ENCODE results near the gene ERI3. TPM values are rescaled to one million over a fixed set of nuclear protein-coding genes. Genes with fewer than 3 reads are reported as not detected.

The ERI3 gene
- total and polyA plus RNA-seq, 2 of the 13 experiments (the other 11 are each of a cell fraction or from before 2014, with no cell fraction given), result 35.6 to 35.9 TPM

DNA sequence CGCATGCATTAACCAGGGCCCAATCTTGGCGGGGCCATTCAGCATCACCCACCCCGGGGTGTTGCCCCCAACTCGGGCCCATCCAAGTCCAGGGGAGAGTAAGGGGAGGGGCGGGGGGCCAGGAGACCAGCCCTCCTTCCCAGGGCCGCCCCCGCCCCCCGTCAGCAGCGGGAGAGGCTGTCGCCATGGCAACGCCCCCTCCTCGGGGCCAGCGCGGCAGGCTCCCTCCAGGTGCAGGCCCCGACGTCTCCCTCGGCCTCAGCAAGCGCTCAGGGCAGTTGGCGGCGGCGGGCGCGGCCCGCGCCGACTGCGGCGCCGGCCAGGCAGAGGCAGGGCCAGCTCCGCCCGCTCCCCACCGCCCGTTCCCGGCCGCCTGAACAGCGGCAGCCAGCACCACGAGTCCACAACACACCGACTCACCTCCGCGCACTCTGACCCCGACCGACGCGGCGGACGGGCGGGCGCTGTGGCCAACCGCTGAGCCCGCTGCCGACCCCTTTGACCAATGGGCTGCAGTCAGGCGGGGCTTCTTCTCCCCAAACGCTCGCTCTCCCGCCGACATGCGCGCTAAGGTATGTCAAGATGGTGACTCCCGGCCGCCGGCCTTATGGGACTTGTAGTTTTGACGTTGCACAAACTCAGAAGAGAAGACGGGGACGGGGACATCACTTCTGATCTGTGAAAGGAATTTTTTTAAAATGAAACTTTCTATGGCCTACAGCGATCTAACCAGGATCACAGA is at the start of gene ERI3 (continued):
- TF ChIP-seq ZNF281 (CRISPR knock-in tag; IDR thresholded peaks at IDR 0.05; ENCODE audit: borderline replicate concordance) (peak; percentile 6; the same call in 1 of the 2 replicates), HMGA1 (CRISPR knock-in tag; conservative IDR thresholded peaks at IDR 0.05) (no peak), RAD21 (CRISPR knock-in tag; IDR thresholded peaks at IDR 0.05) (peak; percentile 58), PATZ1 (CRISPR knock-in tag; IDR thresholded peaks at IDR 0.05) (peak; percentile 64), ZBTB20 (CRISPR knock-in tag; IDR thresholded peaks at IDR 0.05; ENCODE audit: borderline replicate concordance, low read depth) (no peak; the same call in 1 of the 2 replicates), NFIC (IDR thresholded peaks at IDR 0.05; ENCODE audit: low read length) (no peak), ZBTB1 (CRISPR knock-in tag; IDR thresholded peaks at IDR 0.05; ENCODE audit: borderline replicate concordance) (no peak), RXRA (CRISPR knock-in tag; IDR thresholded peaks at IDR 0.05) (0 out of 2 replicates have a peak, but pooled peaks have one; percentile 17), ARNT2 (CRISPR knock-in tag; IDR thresholded peaks at IDR 0.05; ENCODE audit: low read depth) (0 out of 2 replicates have a peak, but pooled peaks have one; percentile 70), ZFY (CRISPR knock-in tag; IDR thresholded peaks at IDR 0.05) (peak; percentile 99), HNRNPLL (IDR thresholded peaks at IDR 0.05; ENCODE audit: low read depth, low read length, poor library complexity, severe bottlenecking) (peak; percentile 59), TRIM24 (CRISPR knock-in tag; IDR thresholded peaks at IDR 0.05) (no peak), SRY (CRISPR knock-in tag; IDR thresholded peaks at IDR 0.05) (0 out of 2 replicates have a peak, but pooled peaks have one; percentile 24), FLYWCH1 (CRISPR knock-in tag; IDR thresholded peaks at IDR 0.05) (no peak), ZNF101 (CRISPR knock-in tag; IDR thresholded peaks at IDR 0.05; ENCODE audit: borderline replicate concordance, low read depth) (no peak), NR2C2 (CRISPR knock-in tag; IDR thresholded peaks at IDR 0.05; ENCODE audit: borderline replicate concordance) (peak; percentile 99), ZNF205 (CRISPR knock-in tag; IDR thresholded peaks at IDR 0.05) (no peak), ZNF782 (CRISPR knock-in tag; IDR thresholded peaks at IDR 0.05; ENCODE audit: borderline replicate concordance) (0 out of 2 replicates have a peak, but pooled peaks have one; percentile 25)
- TF ChIP-seq, protein P1, sequence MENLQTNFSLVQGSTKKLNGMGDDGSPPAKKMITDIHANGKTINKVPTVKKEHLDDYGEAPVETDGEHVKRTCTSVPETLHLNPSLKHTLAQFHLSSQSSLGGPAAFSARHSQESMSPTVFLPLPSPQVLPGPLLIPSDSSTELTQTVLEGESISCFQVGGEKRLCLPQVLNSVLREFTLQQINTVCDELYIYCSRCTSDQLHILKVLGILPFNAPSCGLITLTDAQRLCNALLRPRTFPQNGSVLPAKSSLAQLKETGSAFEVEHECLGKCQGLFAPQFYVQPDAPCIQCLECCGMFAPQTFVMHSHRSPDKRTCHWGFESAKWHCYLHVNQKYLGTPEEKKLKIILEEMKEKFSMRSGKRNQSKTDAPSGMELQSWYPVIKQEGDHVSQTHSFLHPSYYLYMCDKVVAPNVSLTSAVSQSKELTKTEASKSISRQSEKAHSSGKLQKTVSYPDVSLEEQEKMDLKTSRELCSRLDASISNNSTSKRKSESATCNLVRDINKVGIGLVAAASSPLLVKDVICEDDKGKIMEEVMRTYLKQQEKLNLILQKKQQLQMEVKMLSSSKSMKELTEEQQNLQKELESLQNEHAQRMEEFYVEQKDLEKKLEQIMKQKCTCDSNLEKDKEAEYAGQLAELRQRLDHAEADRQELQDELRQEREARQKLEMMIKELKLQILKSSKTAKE (CRISPR knock-in tag; IDR thresholded peaks at IDR 0.05; ENCODE audit: borderline replicate concordance), result no peak
